ENCODE results near the gene TREML4.

Gene TREML4

GRCh38 chr6:41288030-41288753, 60.0 kb downstream of the TREML4 start:
- peak; percentile 15 for DNase-seq
